Measurements from ENCODE around the gene CLEC18C. TPM values are rescaled to one million over a fixed set of nuclear protein-coding genes. Genes with fewer than 3 reads are reported as not detected.
"Not testable (repeated sequence)": the region's sequence is repeated elsewhere in the genome, so short reads cannot be mapped to it uniquely, and the experiment has no call there.

CLEC18C gene
- total RNA-seq, 2 experiments from 2014 or later, result 0.23 TPM; not detected in 1

GRCh38 chr16:70223971-70224513 lies 50.5 kb downstream of the CLEC18C start:
- H3K4me3 Mint-ChIP-seq, H3K4me1 Mint-ChIP-seq, DNase-seq, H3K9me3 Mint-ChIP-seq, H3K27me3 Mint-ChIP-seq, H3K27ac Mint-ChIP-seq: not testable (repeated sequence)
- H3K36me3 Mint-ChIP-seq, result peaks cover 21% of the 10 kb centered on the region

- not testable (repeated sequence) for H3K4me1 Mint-ChIP-seq, H3K27me3 Mint-ChIP-seq, H3K4me3 Mint-ChIP-seq, H3K27ac Mint-ChIP-seq, DNase-seq, H3K9me3 Mint-ChIP-seq
- peaks cover 18% of the 10 kb centered on the region for H3K36me3 Mint-ChIP-seq
Measured at GRCh38 chr16:70224645-70225044, 51.1 kb downstream of the CLEC18C start.

- H3K4me3 Mint-ChIP-seq, H3K4me1 Mint-ChIP-seq, DNase-seq, H3K27me3 Mint-ChIP-seq, H3K9me3 Mint-ChIP-seq, H3K27ac Mint-ChIP-seq: not testable (repeated sequence)
- H3K36me3 Mint-ChIP-seq, result peaks cover 18% of the 10 kb centered on the region
Measured at GRCh38 chr16:70225430-70225829, 51.8 kb downstream of the CLEC18C start.

- DNase-seq, H3K27me3 Mint-ChIP-seq, H3K4me3 Mint-ChIP-seq, H3K9me3 Mint-ChIP-seq, H3K4me1 Mint-ChIP-seq, H3K27ac Mint-ChIP-seq: not testable (repeated sequence)
- H3K36me3 Mint-ChIP-seq, result peaks cover 18% of the 10 kb centered on the region
Measured at GRCh38 chr16:70226024-70226423, 52.4 kb downstream of the CLEC18C start.

GRCh38 chr16:70231831-70232230 lies 58.2 kb downstream of the CLEC18C start:
- H3K27ac Mint-ChIP-seq, H3K9me3 Mint-ChIP-seq, H3K4me1 Mint-ChIP-seq, H3K4me3 Mint-ChIP-seq, DNase-seq, H3K27me3 Mint-ChIP-seq: not testable (repeated sequence)
- peaks cover 11% of the 10 kb centered on the region for H3K36me3 Mint-ChIP-seq

Other genes with a start within 250 kb of the CLEC18C start
- under 1 TPM in 1 of 2 experiments, not detected in 1; 0.14 TPM for gene CLEC18A, start 222.5 kb upstream of the CLEC18C start, total RNA-seq
- 10 to 100 TPM; 20.9 to 21.3 TPM for gene PDPR, start 59.5 kb upstream of the CLEC18C start, total RNA-seq
- gene EXOSC6, start 78.2 kb downstream of the CLEC18C start, total RNA-seq, result 10 to 100 TPM; 34.9 to 35.5 TPM
- gene AARS1, start 115.7 kb downstream of the CLEC18C start, total RNA-seq, result 100 to 1,000 TPM; 167 to 173 TPM
- gene DDX19B, start 125.4 kb downstream of the CLEC18C start, total RNA-seq, result 10 to 100 TPM; 36.7 to 39.3 TPM
- gene DDX19A, start 173.1 kb downstream of the CLEC18C start, total RNA-seq, result 10 to 100 TPM; 67.4 to 72.1 TPM

All from activated naive CD8-positive, alpha-beta T cell treated with anti-CD3 and anti-CD28 coated beads for 36 hours (primary cell).